Amniotic epithelial cell (primary cell): ENCODE measurements around the gene PIGZ.

Source experiments
- DNase-seq: peaks from one replicate; pipeline ENCODE4 v3.0.0-alpha.2; 2010; ENCODE audit warnings: low read depth

PIGZ gene

DNA sequence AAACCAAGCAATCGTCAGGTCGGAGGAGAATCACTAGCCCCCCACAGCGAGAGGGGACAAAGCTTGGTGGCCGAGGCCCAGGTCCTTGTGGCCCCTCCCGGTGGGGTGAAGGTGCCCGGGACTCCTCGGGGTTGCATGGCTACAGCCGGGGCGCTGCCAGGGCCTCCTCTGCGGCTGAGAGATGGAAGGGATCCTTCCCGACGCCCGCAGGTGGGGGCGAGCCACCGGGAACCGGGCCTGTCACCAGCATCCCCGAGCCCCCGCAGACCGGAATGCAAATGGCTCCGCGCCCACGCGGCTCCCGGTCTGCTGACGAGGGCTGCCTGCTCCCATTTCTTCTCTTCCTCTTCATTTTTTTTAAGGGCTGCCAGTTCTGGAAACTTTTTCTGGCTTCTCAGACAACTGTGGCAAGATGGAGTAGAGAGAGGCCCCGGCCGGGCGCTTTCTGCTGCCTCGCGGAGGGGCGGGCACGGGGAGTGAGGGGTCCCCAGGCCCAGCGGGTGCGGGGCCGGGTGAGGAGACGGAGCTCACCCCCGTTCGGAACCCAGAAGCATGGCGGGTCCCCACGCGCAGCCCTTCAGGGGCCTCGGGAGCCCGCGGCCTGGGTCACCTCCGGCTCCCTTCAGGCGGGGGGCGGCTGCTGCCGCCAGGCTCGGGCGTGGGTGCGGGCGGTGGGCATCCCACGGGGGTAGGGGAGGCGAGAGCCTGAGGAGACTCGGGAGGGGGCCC is 33.5 kb upstream of the PIGZ start:
- peak; percentile 41 for DNase-seq

DNA sequence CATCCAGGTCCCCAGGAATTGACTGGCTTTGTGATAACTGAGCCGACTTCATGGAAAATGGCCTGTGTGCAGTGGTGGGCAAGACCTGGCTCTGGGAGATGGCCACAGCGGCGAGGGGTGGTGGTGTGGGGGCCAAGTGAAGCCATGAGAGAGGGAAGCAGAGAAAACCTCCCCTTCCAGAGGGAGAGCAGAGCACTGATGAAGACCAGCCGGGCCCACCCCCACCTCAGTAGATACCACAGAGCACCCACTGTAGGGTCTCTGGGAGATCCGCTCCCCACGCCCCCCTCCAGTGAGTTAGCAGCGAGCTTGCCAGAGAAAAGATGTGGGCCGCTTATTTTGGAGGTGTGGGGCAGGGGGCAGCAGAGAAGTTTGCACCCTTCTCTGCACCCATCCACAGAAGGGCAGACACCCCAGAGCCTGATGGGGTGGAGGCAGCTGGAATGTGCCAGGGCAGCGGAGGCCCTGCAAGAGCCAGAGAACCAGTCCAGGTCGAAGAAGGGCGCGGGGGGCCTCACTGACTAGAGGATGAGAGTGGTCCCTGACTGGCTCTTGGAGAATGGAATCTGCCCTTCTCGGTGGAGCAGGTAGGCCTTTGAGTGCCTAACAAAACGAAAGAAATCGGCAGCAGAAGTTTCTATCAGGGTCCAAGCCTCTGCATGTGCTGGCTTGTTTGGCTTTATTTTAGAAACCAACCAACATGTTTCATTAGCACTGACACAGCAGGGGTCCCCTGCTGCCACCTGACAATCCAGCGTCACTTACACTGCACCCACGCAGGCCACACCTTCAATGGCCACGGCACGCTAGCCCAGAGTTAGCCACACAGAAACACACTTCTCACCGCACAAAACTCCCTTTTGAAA is 32.7 kb upstream of the PIGZ start:
- no peak for DNase-seq

DNA sequence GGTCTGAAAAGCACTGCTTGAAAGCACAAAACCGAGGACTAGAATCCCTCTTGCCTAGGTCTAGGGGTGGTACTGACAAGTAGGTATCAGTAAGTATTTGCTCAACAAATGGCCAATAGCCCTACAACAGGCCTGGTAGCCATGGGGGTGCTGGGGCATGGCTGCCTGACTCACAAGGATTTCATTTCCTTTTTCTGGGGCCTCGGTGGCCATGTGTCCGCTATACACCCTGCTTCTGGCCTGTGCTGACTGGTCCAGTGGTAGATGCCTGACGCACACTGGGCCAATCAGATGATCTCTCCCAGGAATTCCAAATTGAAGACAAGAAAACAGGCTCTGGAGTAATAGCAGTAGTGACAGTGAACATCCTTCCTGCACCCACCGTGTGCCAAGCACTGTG is 31.6 kb upstream of the PIGZ start:
- no peak for DNase-seq

DNA sequence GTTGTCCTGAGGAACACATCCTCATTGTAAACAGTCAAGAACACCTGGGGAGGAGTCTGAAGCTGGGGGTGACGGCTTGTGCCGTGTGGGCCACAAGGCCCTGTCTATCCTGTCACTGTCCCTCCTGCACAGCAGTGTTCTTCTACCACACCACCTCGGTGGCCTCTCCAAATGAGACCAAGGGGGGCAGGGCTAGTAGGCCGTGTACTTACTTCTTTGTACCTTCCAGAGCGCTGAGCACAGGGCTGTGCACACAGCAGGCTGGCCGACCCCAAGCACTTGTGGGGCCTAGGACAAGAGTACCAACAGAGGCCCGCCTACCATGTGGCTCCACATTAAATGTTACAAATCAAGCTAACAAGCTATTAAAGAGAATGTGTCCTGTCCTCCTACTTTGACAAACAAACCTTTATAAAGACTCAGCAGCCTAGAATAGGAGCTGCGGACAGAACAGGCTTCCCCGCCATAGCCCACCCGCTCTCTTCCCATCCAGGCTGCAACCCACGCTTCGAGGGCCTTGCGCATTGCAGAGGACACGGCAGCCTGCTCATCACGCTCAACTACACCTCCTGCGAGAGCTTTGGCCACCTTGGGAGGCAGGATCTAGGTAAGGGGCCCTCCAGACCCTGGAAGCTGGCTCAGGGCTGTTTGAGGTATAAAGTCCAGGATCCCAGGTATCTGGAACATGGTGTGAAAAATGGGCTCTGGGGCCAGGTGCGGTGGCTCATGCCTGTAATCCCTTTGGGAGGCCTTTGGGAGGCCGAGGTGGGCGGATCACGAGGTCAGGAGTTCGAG is 30.5 kb upstream of the PIGZ start:
- DNase-seq: no peak

DNA sequence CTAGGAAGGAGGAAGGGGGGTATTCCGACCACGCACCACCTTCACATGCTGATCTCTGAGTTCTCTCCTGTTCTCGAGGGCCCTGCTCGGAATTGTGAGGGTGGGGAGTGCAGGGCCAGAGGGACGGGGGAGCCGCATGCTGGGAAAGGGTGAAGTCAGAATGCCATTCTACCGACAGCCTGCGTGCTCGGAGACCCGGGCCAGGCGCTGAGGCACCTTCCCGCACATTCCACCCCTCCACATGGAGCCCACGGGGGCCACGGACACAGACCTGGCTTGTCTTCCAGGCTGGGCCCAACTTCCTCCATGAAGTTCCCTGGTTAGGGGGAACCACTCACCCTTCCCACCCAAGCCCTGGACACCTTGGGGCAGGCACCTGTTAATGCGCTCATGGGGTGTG is 28.7 kb upstream of the PIGZ start:
- no peak for DNase-seq

DNA sequence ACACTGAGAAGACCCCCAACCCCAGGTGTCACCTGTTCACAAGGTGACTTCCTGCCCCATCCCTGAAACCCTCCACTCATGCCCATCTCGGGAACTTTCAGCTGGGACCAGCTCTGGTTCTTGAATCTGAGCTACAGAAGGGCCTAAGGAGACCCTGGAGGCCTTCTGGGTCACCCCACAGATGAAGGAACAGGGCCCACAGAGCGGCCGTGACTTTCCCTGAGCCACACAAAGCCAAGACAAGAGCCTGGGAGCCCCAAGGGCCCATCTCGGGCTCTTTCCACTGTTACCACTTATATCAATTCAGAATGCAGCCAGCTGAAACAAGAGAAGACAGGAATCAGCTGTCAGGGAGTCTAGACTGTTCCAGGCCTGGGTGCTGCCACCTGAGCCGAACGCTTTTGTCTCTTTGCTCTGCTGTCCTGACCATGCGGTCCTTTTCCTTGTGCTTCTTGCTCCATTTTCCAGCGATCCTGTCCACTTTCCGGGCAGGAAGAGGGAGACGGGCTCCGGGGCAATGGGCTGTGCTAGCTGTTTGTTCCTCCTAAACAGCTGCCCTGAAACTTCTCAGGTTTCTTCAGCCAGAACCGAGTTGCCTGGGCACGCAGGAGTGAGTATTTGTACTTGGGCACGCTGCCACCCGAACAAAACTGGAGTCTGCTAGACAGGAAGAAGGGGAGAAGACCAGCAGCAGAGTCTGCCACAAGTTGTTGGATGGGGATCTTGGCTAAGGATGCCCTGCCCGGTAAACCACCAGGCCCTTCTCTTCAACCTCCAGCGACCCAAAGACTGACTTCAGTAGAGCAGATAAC is 28.0 kb upstream of the PIGZ start:
- DNase-seq: no peak

- DNase-seq: no peak
Measured at GRCh38 chr3:196995646-196996355, 27.2 kb upstream of the PIGZ start.

DNA sequence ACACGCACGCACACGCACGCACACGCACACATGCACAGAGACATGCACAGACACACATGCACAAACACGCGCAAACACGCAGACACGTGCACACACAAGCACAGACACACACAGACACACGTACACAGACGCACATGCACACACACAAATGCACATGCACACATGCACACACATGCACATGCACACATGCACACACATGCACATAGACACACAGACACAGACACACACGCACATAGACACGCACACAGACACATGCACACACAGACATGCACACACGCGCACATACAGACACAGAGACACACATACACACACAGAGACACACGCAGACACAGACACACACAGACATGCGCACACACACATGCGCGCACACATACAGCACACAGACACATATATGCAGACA is 26.4 kb upstream of the PIGZ start:
- no peak for DNase-seq

DNA sequence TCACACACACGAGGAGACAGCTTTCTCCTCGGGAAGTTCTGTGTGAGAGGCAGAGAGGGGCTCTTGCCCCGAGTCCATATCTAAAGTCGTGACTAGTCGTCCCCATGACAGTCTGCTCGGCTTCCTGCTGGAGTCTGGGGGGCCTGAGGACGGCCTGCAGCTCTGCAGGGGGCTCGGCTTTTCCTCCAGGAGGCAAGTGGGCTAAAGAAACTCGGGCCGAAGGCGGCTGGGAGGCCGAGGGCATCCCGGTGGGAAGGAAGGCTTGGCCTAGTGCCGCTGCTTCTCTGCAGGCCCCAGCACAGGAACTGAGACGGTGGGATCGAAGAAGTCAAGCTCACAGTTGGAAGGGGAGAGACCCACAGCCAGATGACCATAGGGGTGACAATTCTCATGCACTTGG is 25.4 kb upstream of the PIGZ start:
- no peak for DNase-seq

DNA sequence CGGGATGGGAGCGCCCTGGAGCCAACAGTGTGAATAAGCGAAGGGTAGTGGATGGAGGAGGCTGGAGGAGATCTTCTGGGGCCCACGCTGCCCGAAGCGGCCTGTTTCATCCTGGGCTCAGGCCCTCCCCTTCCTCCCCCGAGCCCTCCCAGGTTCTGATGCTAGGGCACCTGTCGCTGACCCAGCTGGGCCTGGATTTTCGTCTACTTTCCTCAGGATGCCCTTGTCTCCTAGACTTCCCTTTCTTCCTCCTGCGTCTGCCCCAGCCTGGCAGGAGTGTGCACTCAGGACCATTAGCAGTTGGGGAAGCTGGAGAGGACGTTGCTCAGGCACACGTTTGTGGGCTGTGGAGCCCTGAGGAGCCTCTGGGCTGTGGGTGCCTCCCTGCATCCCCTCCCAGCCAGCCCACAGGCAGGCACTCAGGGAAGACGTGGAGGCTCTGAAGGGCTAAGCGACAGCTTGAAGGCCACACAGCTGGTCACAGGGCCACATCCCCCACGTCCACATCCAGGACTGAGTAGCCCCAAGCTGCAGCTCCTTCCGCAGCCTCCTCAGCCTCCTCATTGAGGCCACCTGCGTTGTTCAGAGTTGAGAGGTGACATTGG is 23.9 kb upstream of the PIGZ start:
- DNase-seq: no peak

GRCh38 chr3:196991581-196992460 is 23.2 kb upstream of the PIGZ start:
- no peak for DNase-seq

- DNase-seq: no peak
Measured at GRCh38 chr3:196990601-196991007, 22.0 kb upstream of the PIGZ start.

DNA sequence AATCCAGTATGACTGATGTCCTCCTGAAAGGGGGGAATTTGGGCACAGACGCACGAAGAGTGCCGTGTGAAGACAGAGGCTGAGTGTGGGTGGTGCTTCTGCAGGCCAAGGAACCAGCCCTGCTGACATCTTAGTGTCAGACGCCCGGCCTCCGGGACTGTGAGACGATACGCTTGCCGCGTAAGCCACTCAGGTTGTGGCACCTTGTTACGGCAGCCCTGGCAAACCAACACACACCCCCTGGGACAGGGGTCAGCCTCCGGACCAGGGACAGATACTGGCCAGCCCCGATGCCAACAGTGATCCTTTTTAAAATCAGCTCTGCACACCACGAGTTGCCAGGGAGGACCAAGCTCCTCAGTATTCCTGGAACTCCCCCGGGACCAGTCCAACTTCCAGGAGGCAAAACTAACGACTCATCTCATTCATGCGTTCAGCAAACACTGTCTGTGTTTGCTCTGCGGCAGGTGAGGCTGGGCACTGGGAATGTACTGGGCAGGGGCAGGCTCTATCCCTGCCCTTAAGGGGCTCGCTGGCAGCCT is 21.2 kb upstream of the PIGZ start:
- no peak for DNase-seq

DNA sequence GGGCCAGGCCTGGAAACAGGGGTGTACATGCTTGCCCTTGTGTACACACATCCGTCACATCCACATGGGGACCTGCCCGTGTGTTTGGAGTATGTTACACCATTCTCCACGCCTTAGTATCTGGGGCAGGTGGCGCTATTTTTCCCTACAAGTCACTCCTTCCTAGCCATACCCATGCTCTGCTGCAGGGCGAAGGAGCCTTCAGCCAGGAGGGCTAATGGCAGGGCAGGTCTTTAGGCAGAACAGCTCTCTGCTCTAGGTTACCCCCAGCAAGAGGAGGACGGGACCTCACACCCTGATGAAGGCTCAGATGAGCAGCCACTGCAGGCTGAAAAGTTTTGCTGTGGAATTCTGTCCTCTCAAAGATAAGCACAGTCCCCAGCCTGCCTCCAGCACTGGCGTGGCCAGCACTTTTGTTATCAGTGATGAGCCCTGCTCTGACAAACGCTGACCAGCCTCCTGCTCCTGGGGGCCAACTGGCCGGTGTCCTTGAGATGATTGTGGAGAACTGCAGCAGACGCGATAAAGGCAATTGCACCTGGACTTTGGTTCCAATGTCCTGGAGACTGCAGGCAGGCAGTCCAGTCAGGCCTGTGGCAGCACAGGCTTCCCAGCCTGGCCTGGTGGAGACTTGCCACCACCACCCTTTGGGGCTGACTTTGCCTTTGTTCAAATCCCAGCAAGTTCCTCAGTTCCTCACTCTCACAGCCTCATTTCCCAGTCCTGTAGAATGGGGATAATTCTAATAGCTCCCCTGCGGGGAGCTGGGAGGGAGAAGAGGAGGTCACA is 19.8 kb upstream of the PIGZ start:
- no peak for DNase-seq

- DNase-seq: no peak
Measured at GRCh38 chr3:196987022-196987421, 18.4 kb upstream of the PIGZ start.

GRCh38 chr3:196985954-196986885 is 17.6 kb upstream of the PIGZ start:
- no peak for DNase-seq

- no peak for DNase-seq
Measured at GRCh38 chr3:196985298-196985697, 16.7 kb upstream of the PIGZ start.

DNA sequence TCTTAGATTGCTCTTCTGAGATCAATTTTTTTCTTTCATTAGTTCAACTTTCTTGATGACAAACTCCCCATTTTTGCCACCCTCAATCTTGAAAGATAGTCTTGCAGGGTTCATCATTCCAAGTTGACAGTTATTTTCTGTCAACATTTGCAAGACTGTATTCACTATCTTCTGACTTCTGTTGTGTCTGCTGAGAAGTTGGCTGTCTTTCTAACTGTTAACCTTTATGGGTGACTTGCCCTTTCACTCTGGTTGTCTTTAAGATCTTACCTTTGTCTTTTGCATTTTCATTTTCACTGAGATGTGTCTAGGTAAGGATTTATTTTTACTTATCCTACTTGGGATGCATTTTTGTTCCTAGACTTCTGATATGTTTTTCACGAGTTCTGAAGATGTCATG is 14.6 kb upstream of the PIGZ start:
- DNase-seq: no peak
